Dedifferentiated amniotic fluid mesenchymal stem cell (primary cell): ENCODE results near the gene IRGQ.
A peak's percentile ranks its signal among the peaks of the same experiment; 100 is the strongest.
"Not testable (repeated sequence)": the region's sequence is repeated elsewhere in the genome, so short reads cannot be mapped to it uniquely, and the experiment has no call there.

Experiments used
- DNase-seq: peaks from one replicate; pipeline ENCODE4 v3.0.0-alpha.2; 2016; ENCODE audit errors: extremely low spot score

IRGQ gene

GRCh38 chr19:43595999-43596841 is at the start of gene IRGQ, which contains the start of gene ZNF576:
Gene IRGQ, minus strand, starts transcription at chr19:43596134. Its CDS starts 796 bp downstream, at chr19:43595338.
Gene ZNF576, plus strand, starts transcription at chr19:43596595. Its CDS starts 514 bp downstream, at chr19:43597109.
- DNase-seq, result peak; percentile 99

GRCh38 chr19:43644181-43644580 is 48.2 kb upstream of the IRGQ start:
- DNase-seq, result no peak

- no peak for DNase-seq
Observed at GRCh38 chr19:43643326-43643725, 47.4 kb upstream of the IRGQ start.

- DNase-seq, result no peak
Observed at GRCh38 chr19:43642531-43642930, 46.6 kb upstream of the IRGQ start.

GRCh38 chr19:43641333-43641732 is 45.4 kb upstream of the IRGQ start:
- no peak for DNase-seq

GRCh38 chr19:43640424-43640757 is 44.5 kb upstream of the IRGQ start:
- DNase-seq, result no peak

GRCh38 chr19:43639519-43640423 is 43.8 kb upstream of the IRGQ start, which contains the start of gene CADM4:
Gene CADM4, minus strand, starts transcription at chr19:43639850. Its CDS starts 60 bp downstream, at chr19:43639790.
- DNase-seq, result no peak

GRCh38 chr19:43638995-43639518 is 43.1 kb upstream of the IRGQ start:
- DNase-seq, result no peak

- DNase-seq, result no peak
Observed at GRCh38 chr19:43638214-43638994, 42.5 kb upstream of the IRGQ start.

GRCh38 chr19:43636121-43636683 is 40.3 kb upstream of the IRGQ start:
- DNase-seq, result no peak

- not testable (repeated sequence) for DNase-seq
Observed at GRCh38 chr19:43635561-43635940, 39.6 kb upstream of the IRGQ start.

GRCh38 chr19:43634872-43635560 is 39.1 kb upstream of the IRGQ start:
- DNase-seq, result no peak

- no peak for DNase-seq
Observed at GRCh38 chr19:43634506-43634871, 38.6 kb upstream of the IRGQ start.

GRCh38 chr19:43634068-43634467 is 38.1 kb upstream of the IRGQ start:
- no peak for DNase-seq

- no peak for DNase-seq
Observed at GRCh38 chr19:43633520-43633919, 37.6 kb upstream of the IRGQ start.

- no peak for DNase-seq
Observed at GRCh38 chr19:43631491-43631890, 35.6 kb upstream of the IRGQ start.

GRCh38 chr19:43628646-43629326 is 32.9 kb upstream of the IRGQ start:
- no peak for DNase-seq

- DNase-seq, result no peak
Observed at GRCh38 chr19:43626838-43627237, 30.9 kb upstream of the IRGQ start.

GRCh38 chr19:43625918-43626579 is 30.1 kb upstream of the IRGQ start:
- no peak for DNase-seq

GRCh38 chr19:43624933-43625332 is 29.0 kb upstream of the IRGQ start:
- no peak for DNase-seq
